Amygdala (tissue), 56 donors: ENCODE results near the gene TCF12.

Experiments
- DNase-seq, 56 donors: peaks; one replicate each; lab custom pipeline; 2025; lab: John Stamatoyannopoulos, UW

The TCF12 gene

GRCh38 chr15:57228395-57228794 is 310.0 kb downstream of the TCF12 start:
- DNase-seq: no peak

GRCh38 chr15:57229051-57229450 is 310.6 kb downstream of the TCF12 start:
- no peak for DNase-seq

- DNase-seq: no peak
These were observed 313.1 kb downstream of the TCF12 start for GRCh38 chr15:57231559-57231958.

DNA sequence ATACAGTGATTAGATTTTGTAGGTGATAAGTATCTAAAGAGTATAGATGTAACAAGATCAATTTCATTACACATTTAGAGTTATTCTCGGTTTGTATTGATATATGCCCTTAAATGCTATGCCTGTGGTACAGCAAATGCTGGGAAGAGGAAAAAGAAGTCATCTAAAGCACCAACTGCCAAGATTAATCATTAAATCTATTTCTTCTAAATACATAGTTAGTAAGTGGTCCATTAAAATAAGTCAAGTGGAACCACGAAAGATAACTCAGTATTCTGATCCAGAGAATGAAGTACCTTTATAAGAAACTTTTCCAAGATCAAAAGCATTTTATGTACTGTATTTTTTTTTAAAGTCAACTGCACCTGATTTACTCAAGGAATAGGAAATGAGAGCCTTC is 315.7 kb downstream of the TCF12 start:
- no peak for DNase-seq

DNA sequence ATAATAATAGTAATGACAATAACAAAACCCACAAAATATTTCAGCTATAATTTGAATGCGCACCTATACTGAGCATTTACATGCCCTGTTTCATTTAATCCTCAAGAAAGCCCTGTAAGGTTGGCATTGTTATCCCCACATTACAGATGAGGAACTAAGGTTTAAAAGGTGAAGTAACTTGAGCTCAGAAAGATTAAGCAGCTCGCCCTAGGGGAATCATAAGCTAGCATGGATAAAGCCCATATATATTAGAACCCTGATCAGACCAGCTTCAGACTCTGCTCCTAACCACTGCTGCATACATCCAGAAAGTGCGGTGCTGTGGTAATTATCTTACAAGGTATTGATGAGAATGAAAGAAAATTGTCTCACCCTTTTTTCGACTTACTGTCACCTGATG is 316.7 kb downstream of the TCF12 start:
- no peak for DNase-seq

- no peak for DNase-seq
These were observed 317.4 kb downstream of the TCF12 start for GRCh38 chr15:57235873-57236272.

- DNase-seq: no peak
These were observed 318.3 kb downstream of the TCF12 start for GRCh38 chr15:57236561-57237300.

- DNase-seq: peak in 11 of 56 donors; percentile 1 to 53 (median 12)
These were observed 318.8 kb downstream of the TCF12 start for GRCh38 chr15:57237301-57237642.

- DNase-seq: no peak
These were observed 319.2 kb downstream of the TCF12 start for GRCh38 chr15:57237676-57238075.

- DNase-seq: no peak
These were observed 326.7 kb downstream of the TCF12 start for GRCh38 chr15:57245130-57245529.

DNA sequence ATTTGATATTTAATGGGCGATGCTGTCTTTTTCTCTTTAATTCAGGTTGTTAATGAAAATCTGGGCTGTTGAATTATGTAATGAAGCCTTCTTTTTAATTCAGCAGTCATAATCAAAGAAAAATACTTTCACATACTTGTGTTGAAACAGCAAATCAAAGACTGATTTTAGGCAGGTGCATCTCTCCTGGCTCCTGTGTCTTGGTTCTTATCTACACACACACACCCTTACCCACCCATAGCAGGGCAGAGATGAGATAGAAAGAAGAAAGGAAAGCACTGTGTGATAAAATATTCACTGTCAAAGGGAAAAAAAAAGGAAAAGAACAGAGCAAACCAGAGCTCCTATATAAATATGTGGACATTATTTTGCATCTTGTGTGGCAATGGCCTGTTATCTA is 327.3 kb downstream of the TCF12 start:
- DNase-seq: no peak

DNA sequence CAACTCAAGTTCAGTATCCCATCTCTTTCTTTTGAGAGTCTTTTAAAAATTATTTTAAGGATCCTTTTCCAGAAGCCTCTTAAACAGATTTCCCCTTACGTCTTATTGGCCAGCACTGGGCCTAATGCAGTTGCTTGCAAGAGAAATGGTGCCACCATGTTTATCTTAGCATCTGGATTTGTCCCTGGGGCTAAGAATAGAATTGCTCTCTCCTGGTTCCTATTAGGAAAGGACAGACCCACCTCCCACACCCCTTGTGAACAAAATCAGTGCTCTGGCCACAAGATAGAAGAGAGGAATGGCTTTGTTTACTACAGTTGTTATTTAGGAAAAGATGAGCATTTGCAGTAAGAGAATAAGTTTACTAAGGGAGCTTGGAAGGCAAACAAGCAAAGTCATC is 329.6 kb downstream of the TCF12 start:
- DNase-seq: no peak

DNA sequence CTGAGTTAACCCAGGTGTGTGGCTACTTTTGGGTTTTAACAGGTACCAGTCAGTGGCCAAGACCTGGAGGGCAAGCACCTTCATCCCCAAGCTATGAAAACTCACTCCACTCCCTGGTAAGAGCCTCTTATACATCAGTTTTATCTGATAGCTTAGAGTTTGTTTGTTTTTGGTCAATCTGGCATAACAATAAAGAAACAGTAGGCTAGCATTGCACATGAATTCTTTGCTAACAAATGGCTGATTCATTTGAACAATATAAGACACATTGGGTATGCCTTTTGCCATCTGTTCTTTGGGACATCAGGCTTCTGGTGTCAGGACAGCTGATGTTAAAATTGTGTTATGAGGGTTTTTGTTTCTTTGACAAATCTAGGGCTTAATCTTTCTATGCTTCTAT is 332.9 kb downstream of the TCF12 start:
- no peak for DNase-seq

GRCh38 chr15:57251941-57252340 is 333.5 kb downstream of the TCF12 start:
- DNase-seq: no peak

GRCh38 chr15:57253082-57253481 is 334.6 kb downstream of the TCF12 start:
- no peak for DNase-seq

- no peak for DNase-seq
These were observed 335.1 kb downstream of the TCF12 start for GRCh38 chr15:57253500-57253899.

DNA sequence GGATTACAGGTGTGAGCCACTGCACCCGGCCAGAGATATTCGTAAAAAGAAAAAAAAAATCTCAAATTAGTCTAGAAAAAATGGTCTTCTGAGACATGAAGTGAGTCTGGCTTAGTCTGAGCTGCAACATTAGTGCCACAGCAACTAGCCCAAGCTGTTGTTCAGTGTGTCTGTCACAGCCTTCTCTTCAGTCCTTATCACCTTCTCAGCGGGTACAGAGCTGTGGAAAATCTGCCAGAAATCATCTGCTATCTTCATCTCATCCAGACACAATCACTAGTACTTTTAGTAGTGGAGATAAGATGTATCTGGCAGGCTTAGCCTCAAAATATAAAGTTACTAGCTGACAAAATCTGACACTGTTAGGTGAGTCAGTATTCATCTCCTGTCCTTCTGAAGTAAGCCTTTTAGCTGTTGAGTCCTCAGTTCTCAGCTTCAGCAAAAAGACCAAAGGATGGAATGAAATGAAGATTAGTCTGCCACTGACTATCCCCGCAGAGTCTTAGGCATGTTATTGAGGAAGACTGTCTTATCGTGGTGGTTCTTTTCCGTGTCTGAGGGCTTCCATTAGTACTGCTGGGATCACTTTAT is 337.4 kb downstream of the TCF12 start:
- no peak for DNase-seq

DNA sequence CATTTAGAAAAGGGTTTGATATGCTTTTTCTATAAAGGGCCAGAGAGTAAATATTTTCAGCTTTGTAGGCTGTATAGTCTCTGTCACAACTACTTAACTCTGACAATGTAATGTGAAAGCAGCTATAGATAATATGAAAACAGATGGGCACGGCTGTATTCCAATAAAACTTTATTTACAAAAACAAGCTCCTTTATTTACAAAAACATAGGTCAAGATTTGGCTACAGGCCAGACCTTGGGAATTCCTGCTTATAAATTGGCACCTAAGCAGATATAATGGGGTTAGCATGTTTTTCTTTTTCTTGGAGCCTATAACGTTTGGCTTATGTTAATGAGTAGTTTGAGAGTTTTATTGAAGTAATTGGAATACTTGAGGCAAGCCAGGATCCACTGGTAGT is 338.5 kb downstream of the TCF12 start:
- DNase-seq: no peak

GRCh38 chr15:57259568-57260040 is 341.2 kb downstream of the TCF12 start:
- no peak for DNase-seq

- DNase-seq: no peak
These were observed 345.1 kb downstream of the TCF12 start for GRCh38 chr15:57263520-57263919.

GRCh38 chr15:57272771-57273357 is 354.4 kb downstream of the TCF12 start:
- DNase-seq: peak in 6 of 56 donors; percentile 1 to 41 (median 6)

DNA sequence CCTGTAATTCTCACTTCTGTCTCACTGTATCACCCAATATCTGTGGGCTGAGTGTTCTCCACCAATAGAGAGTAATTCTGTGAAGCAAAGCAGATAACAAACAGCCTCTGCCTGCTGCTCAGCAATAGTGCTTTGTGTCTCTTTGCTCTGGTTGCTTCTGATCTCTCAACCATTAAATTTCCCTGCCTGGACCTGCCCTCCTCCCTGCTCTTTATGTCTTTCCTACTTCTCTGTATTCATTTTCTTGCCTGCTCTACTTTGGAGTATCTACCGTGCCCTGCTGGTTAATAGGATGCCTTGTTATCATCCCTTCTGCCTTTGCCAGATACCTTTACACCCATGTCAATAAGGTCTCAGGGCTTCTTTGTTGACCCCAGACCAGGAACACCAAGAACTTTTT is 355.0 kb downstream of the TCF12 start:
- DNase-seq: no peak
